K562 (cell line): ENCODE measurements around the gene PRDX2. TPM values are rescaled to one million over a fixed set of nuclear protein-coding genes. Genes with fewer than 3 reads are reported as not detected.

ENCODE experiments used
- ATAC-seq: fragments of 200-7000 bp; cut with Tn5 transposase; 3 replicates; pipeline ENCODE4 v1.9.1; 2020; ENCODE audit warnings: moderate library complexity
- BruUV-seq: library from RNA; stranded (reverse); fragments of 400-500 nt; replicated peaks from 2 replicates; lab custom pipeline; 2021; lab: Mats Ljungman, UMichigan
- CTCF ChIA-PET: fragments of 300-600 bp; formaldehyde crosslinking; extraction: SDS; loops from one replicate; lab custom pipeline; 2021; ENCODE audit warnings: low intra/inter-chr PET ratio; lab: Yijun Ruan, JAX
- POLR2A ChIA-PET: fragments of 300-600, 350-650 bp; sonication (Branson Sonifier 250); formaldehyde crosslinking; extraction: SDS; loops from one replicate; lab custom pipeline; 2021; ENCODE audit warnings: antibody characterized with exemption, inconsistent platforms; lab: Yijun Ruan, JAX
- DNase-seq, 4 experiments: peaks; one replicate each; pipeline versions ENCODE4 v3.0.0 to v3.0.0-alpha.2; 2011 to 2018; ENCODE audit warnings: low spot score in 3 of 4, mixed read lengths in 3 of 4; ENCODE audit errors: extremely low read depth in 1 of 4
- FAIRE-seq: peaks from 2 replicates; lab custom pipeline; 2011; peaks lifted over from hg19 to GRCh38; lab: Jason Lieb, UNC
- H2AFZ ChIP-seq: 2 replicates; pipeline ENCODE4 v1.6.0; 2011; ENCODE audit warnings: low read depth, low read length, control low read depth, inconsistent platforms
- H3K27ac ChIP-seq: fragments of 200-600 bp; 3 replicates; pipeline ENCODE4 v1.8.0; 2011; ENCODE audit warnings: low read depth, mild to moderate bottlenecking, control low read depth, inconsistent platforms, low read length, moderate library complexity, mixed read lengths; ENCODE audit errors: extremely low read depth
- H3K27me3 ChIP-seq, 2 experiments: fragments of 300-600 bp in 1 of 2; 2 replicates in 1 of 2; 3 replicates in 1 of 2; pipeline versions ENCODE4 v1.6.0 to v1.8.0; 2011; ENCODE audit warnings: inconsistent platforms in 2 of 2, low read length in 2 of 2, mild to moderate bottlenecking in 1 of 2, mixed read lengths in 1 of 2, moderate library complexity in 1 of 2; ENCODE audit not compliant: control insufficient read depth in 2 of 2, insufficient read depth in 2 of 2
- H3K36me3 ChIP-seq: fragments of 300-600 bp; 3 replicates; pipeline ENCODE4 v1.8.0; 2011; ENCODE audit warnings: mild to moderate bottlenecking, low read length, inconsistent platforms; ENCODE audit not compliant: control insufficient read depth, insufficient read depth
- H3K4me1 ChIP-seq, 2 experiments: fragments of 200-600 bp in 1 of 2; replicated peaks in 1 of 2; 2 replicates in 1 of 2; 3 replicates in 1 of 2; pipeline versions ENCODE4 v1.5.1 to v1.8.0; 2011; ENCODE audit warnings: inconsistent platforms in 2 of 2, low read length in 2 of 2, mild to moderate bottlenecking in 1 of 2, mixed read lengths in 1 of 2, moderate library complexity in 1 of 2; ENCODE audit not compliant: control insufficient read depth in 2 of 2, insufficient read depth in 2 of 2
- H3K4me2 ChIP-seq: 2 replicates; pipeline ENCODE4 v1.6.1; 2011; ENCODE audit warnings: low read length, control low read depth, inconsistent platforms, mixed read lengths; ENCODE audit not compliant: insufficient read depth
- H3K4me3 ChIP-seq: fragments of 200-600 bp; sonication (generic), shearing (Covaris generic); 2 replicates; pipeline ENCODE4 v1.5.1; 2016; ENCODE audit warnings: control low read depth, inconsistent platforms
- H3K79me2 ChIP-seq: fragments of 200-600 bp; 3 replicates; pipeline ENCODE4 v1.8.0; 2011; ENCODE audit warnings: low read length, inconsistent platforms; ENCODE audit not compliant: control insufficient read depth, insufficient read depth
- H3K9ac ChIP-seq, 2 experiments: 2 replicates each; pipeline versions ENCODE4 v1.6.0 to v1.6.1; 2011; ENCODE audit warnings: low read depth in 2 of 2, low read length in 2 of 2, control low read depth in 1 of 2, inconsistent platforms in 1 of 2, mild to moderate bottlenecking in 1 of 2, mixed read lengths in 1 of 2; ENCODE audit not compliant: insufficient read depth in 1 of 2
- H3K9me1 ChIP-seq: one replicate; pipeline ENCODE4 v1.6.0; 2011; ENCODE audit warnings: inconsistent platforms, mild to moderate bottlenecking, low read length, moderate library complexity; ENCODE audit not compliant: control insufficient read depth, insufficient read depth
- H3K9me3 ChIP-seq: replicated peaks from 2 replicates; pipeline ENCODE4 v1.5.1; 2011; ENCODE audit warnings: low read depth, low read length, inconsistent platforms; ENCODE audit not compliant: control insufficient read depth, insufficient read depth
- H4K20me1 ChIP-seq: replicated peaks from 2 replicates; pipeline ENCODE4 v1.6.1; 2011; ENCODE audit warnings: low read length, inconsistent platforms, mixed read lengths; ENCODE audit not compliant: control insufficient read depth, insufficient read depth
- C11orf30 ChIP-seq: fragments of 450-650 bp; IDR thresholded peaks from 2 replicates; pipeline ENCODE4 v1.6.1; 2016; ENCODE audit warnings: low read depth, mild to moderate bottlenecking
- CBFA2T3 ChIP-seq: fragments of 450-650 bp; IDR thresholded peaks from 2 replicates; pipeline ENCODE4 v1.6.1; 2017
- CCNT2 ChIP-seq: IDR thresholded peaks from 2 replicates; pipeline ENCODE4 v1.6.1; 2011; ENCODE audit warnings: borderline replicate concordance, low read depth, mild to moderate bottlenecking, moderate library complexity, mixed read lengths, low read length; ENCODE audit not compliant: insufficient read length; ENCODE audit errors: extremely low read depth
- FOXP4 ChIP-seq: sonication (generic); formaldehyde crosslinking; IDR thresholded peaks from 2 replicates; pipeline ENCODE4 v1.8.0; 2022; ENCODE audit warnings: mild to moderate bottlenecking, missing genetic modification reagents, borderline replicate concordance
- GABPB2 ChIP-seq: fragments of 250-450 bp; sonication (Bioruptor Pico); conservative IDR thresholded peaks from 2 replicates; pipeline ENCODE4 v1.5.1; 2021; ENCODE audit warnings: mild to moderate bottlenecking
- IFI16 ChIP-seq: fragments of 250-450 bp; sonication (Bioruptor Pico); IDR thresholded peaks from 2 replicates; pipeline ENCODE4 v2.1.2; 2022; ENCODE audit warnings: mild to moderate bottlenecking, inconsistent platforms
- NR2C1 ChIP-seq, 2 experiments: fragments of 450-650 bp; IDR thresholded peaks; 2 replicates each; pipeline ENCODE4 v1.6.1; 2017; ENCODE audit warnings: mild to moderate bottlenecking in 2 of 2, antibody characterized with exemption in 1 of 2, inconsistent platforms in 1 of 2, missing compliant biosample characterization in 1 of 2, missing genetic modification characterization in 1 of 2
- POLR3A ChIP-seq: IDR thresholded peaks from 2 replicates; pipeline ENCODE4 v1.6.1; 2011; ENCODE audit warnings: borderline replicate concordance, mild to moderate bottlenecking, moderate library complexity; ENCODE audit not compliant: insufficient read length, insufficient read depth; ENCODE audit errors: extremely low read depth
- PTRF ChIP-seq: fragments of 450-650 bp; IDR thresholded peaks from 2 replicates; pipeline ENCODE4 v1.6.1; 2016; ENCODE audit warnings: mild to moderate bottlenecking, missing genetic modification characterization, missing compliant biosample characterization
- TCF15 ChIP-seq: fragments of 250-450 bp; sonication (Bioruptor Pico); IDR thresholded peaks from 2 replicates; pipeline ENCODE4 v1.8.0; 2022; ENCODE audit warnings: moderate library complexity, mild to moderate bottlenecking, inconsistent platforms
- UBTF ChIP-seq, 2 experiments: IDR thresholded peaks; 2 replicates each; pipeline ENCODE4 v1.6.1; 2012; ENCODE audit warnings: improper control_type of control experiment in 2 of 2, low read depth in 2 of 2, low read length in 2 of 2, borderline replicate concordance in 1 of 2
- ZBTB33 ChIP-seq: sonication (generic); formaldehyde crosslinking; IDR thresholded peaks from 2 replicates; pipeline ENCODE4 v1.8.1; 2023; ENCODE audit warnings: mild to moderate bottlenecking, missing genetic modification reagents
- ZFX ChIP-seq: sonication (generic); formaldehyde crosslinking; IDR thresholded peaks from 2 replicates; pipeline ENCODE4 v1.8.0; 2022; ENCODE audit warnings: mild to moderate bottlenecking, missing genetic modification reagents, moderate library complexity
- ZNF77 ChIP-seq: fragments of 250-450 bp; sonication (Bioruptor Pico); IDR thresholded peaks from 2 replicates; pipeline ENCODE4 v1.5.0; 2020
- WGBS: fragments of 100-300 bp; shearing (Covaris generic); methylation state at CpG from one replicate; pipeline ENCODE4 v1.1.6; 2016; ENCODE audit warnings: low coverage, mixed read lengths; ENCODE audit not compliant: insufficient coverage; ENCODE audit errors: missing lambda C conversion rate; 5-methylcytosine and 5-hydroxymethylcytosine counted together
- in situ Hi-C: fragments of 300-500 bp; cut with MboI; formaldehyde crosslinking; loops from 4 replicates; pipeline ENCODE4 v1.15.0; 2018; ENCODE audit warnings: inconsistent platforms, mixed read lengths
- intact Hi-C: fragments of 100-400 bp; cut with micrococcal nuclease; formaldehyde crosslinking; loops from 2 replicates; pipeline ENCODE4 v1.14.2; 2022
- polyA plus RNA-seq, 8 experiments: library from polyadenylated mRNA; depleted of rRNA in 4 of 8; stranded (reverse) in 5 of 8; unstranded in 3 of 8; fragments of >200 nt; fragmentation: Nextera tagmentation in 2 of 8; fragmentation: Illumina TruSeq in 1 of 8; extraction: Ambion mirVana in 2 of 8; extraction: Trizol in 1 of 8; gene quantifications; 2 replicates each; pipeline versions ENCODE4 v1.2.1 to v1.2.3, GENCODE V29; 2011 to 2014; ENCODE audit warnings: inconsistent platforms in 1 of 8, missing spikeins in 1 of 8
- total RNA-seq, 7 experiments: library from RNA; depleted of rRNA in 6 of 7; stranded (reverse); fragments of >200 nt in 6 of 7; fragmentation: Illumina TruSeq in 2 of 7; extraction: Trizol in 2 of 7; gene quantifications; 2 replicates each; pipeline versions ENCODE4 v1.2.1 to v1.2.3, GENCODE V29; 2011 to 2021; ENCODE audit warnings: low replicate concordance in 1 of 7

The PRDX2 gene
- total and polyA plus RNA-seq, 9 of the 15 experiments (the other 6 are each of a cell fraction or from before 2014, with no cell fraction given), result 206 to 1,183 (median 415) TPM

GRCh38 chr19:12786141-12786870 is 15.3 kb downstream of the PRDX2 start:
- Histone ChIP-seq H3K4me3 (no peak overlapping the region), H3K9me1 (no peaks in the 10 kb centered on the region), H3K27ac (peak overlapping the region; percentile 45; the same call in 2 of the 3 replicates), H2AFZ (0 out of 2 replicates have a peak overlapping the region, but pooled peaks have one; percentile 10), H3K36me3 (no peaks in the 10 kb centered on the region), H4K20me1 (no peaks in the 10 kb centered on the region), H3K79me2 (peaks cover 11% of the 10 kb centered on the region; the same call in 2 of the 3 replicates), H3K27me3 (no peaks in the 10 kb centered on the region), H3K9ac (peak overlapping the region in 1 of 2 experiments; percentile 79; a peak in 3 of 4 replicates), H3K4me2 (no peak overlapping the region), H3K4me1 (peaks cover 76 to 86% of the 10 kb centered on the region in 2 experiments), H3K9me3 (no peaks in the 10 kb centered on the region)
- intact Hi-C loops, result no loop called here
- no TSS peak for BruUV-seq
- ChIA-PET POLR2A (no interaction called here), CTCF (interaction anchor here (1.6 kb wide), 1 partner anchor 11 kb away, joined by 5 read pairs; the partner anchor contains the start of gene HOOK2)
- 63% methylated on average over 16 of the region's 18 CpGs for WGBS
- ATAC-seq (no peak), DNase-seq (no peak), FAIRE-seq (no peak)
- in situ Hi-C loops, result no loop called here
- no peak for TF ChIP-seq IFI16
- TF ChIP-seq C11orf30, result no peak
- no peak for TF ChIP-seq ZNF77 (CRISPR knock-in tag)
- no peak for TF ChIP-seq PTRF (tag)
- no peak for TF ChIP-seq CBFA2T3
- TF ChIP-seq UBTF (IDR thresholded peaks at IDR 0.05; ENCODE audit: borderline replicate concordance in 1 of 2, low read depth in 2 of 2, low read length in 2 of 2), result no peak
- no peak for TF ChIP-seq POLR3A
- TF ChIP-seq CCNT2, result no peak
- TF ChIP-seq TCF15 (CRISPR knock-in tag), result 0 out of 2 replicates have a peak, but pooled peaks have one; percentile 2
- no peak for TF ChIP-seq GABPB2 (CRISPR knock-in tag)
- no peak for TF ChIP-seq ZBTB33
- TF ChIP-seq FOXP4 (CRISPR knock-in tag), result 0 out of 2 replicates have a peak, but pooled peaks have one; percentile 16
- peak; percentile 23; the same call in 1 of the 2 replicates for TF ChIP-seq ZFX (CRISPR knock-in tag)
- TF ChIP-seq NR2C1 (IDR thresholded peaks at IDR 0.05), result no peak
- TF ChIP-seq NR2C1 (tag; IDR thresholded peaks at IDR 0.05), result no peak
